Sigmoid colon (tissue), 4 donors: ENCODE results near the gene RPS3.

Experiments
- EP300 ChIP-seq, 4 donors: sonication (generic); formaldehyde crosslinking; IDR thresholded peaks; one replicate each; pipeline ENCODE4 v1.6.1; 2017; ENCODE audit warnings: antibody characterized with exemption in 4 of 4
- POLR2A ChIP-seq, 2 donors: fragments of 450-650 bp; IDR thresholded peaks; one replicate each; pipeline ENCODE4 v1.6.1; 2016; ENCODE audit warnings: antibody characterized with exemption in 2 of 2, mild to moderate bottlenecking in 2 of 2, moderate library complexity in 2 of 2
- POLR2AphosphoS5 ChIP-seq, 4 donors: sonication (generic); formaldehyde crosslinking; IDR thresholded peaks; one replicate each; pipeline ENCODE4 v1.6.1; 2017; ENCODE audit warnings: antibody characterized with exemption in 4 of 4
- TF ChIP-seq, protein P1 (sequence below), 4 experiments: fragments of 450-650 bp in 3 of 4; fragments of 200-600 bp in 1 of 4; IDR thresholded peaks; one replicate each; pipeline ENCODE4 v1.5.1; 2016 to 2019; ENCODE audit warnings: antibody characterized with exemption in 4 of 4, mild to moderate bottlenecking in 3 of 4, moderate library complexity in 2 of 4

DNA sequence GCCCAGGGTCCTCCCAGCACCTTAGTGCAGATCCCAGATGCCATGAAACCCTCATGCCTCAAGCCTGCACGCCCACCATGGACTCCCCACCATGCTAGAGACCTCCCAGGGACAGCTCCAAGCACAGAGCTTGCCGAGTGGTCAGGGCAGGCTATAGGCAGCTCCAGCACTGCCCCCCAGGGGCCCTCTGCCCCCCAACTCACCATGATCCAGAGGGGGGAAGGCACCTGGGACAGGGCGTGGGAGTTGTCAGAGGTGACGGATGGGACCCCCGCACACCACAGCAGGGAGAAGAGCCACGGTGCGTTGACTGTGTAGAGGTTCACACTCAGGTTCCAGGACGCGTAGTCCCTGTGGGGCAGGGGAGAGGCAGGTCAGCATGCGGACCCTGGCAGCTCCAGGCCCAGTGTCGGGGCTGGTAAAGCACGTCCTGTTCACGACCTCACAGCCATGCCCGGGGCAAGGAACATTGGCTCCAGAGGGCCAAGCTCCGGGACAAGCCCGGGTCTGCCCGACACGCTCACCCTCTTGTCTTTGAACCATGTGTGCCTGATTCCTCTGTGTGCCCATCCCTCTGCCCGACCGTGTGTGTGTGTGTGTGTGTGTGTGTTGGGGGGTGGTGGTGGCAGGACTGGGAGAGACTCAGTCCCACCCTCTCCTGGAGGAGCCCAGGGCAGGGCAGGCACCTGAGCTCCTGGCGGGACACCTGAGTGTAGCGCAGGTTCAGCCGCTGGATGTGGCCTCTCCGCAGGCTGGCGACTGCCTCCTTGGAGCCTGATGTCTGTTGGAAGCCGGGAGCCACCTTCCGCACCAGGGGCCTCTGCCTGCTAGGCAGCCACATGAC, 41.9 kb downstream of the RPS3 start:
- TF ChIP-seq, protein P1, sequence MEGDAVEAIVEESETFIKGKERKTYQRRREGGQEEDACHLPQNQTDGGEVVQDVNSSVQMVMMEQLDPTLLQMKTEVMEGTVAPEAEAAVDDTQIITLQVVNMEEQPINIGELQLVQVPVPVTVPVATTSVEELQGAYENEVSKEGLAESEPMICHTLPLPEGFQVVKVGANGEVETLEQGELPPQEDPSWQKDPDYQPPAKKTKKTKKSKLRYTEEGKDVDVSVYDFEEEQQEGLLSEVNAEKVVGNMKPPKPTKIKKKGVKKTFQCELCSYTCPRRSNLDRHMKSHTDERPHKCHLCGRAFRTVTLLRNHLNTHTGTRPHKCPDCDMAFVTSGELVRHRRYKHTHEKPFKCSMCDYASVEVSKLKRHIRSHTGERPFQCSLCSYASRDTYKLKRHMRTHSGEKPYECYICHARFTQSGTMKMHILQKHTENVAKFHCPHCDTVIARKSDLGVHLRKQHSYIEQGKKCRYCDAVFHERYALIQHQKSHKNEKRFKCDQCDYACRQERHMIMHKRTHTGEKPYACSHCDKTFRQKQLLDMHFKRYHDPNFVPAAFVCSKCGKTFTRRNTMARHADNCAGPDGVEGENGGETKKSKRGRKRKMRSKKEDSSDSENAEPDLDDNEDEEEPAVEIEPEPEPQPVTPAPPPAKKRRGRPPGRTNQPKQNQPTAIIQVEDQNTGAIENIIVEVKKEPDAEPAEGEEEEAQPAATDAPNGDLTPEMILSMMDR (IDR thresholded peaks at IDR 0.05) = no peak
- TF ChIP-seq POLR2AphosphoS5 (IDR thresholded peaks at IDR 0.05) (no peak), POLR2A (IDR thresholded peaks at IDR 0.05) (no peak), EP300 (IDR thresholded peaks at IDR 0.05) (no peak)
